Measurements from ENCODE around the gene BABAM1. TPM values are rescaled to one million over a fixed set of nuclear protein-coding genes. Genes with fewer than 3 reads are reported as not detected.
A peak's percentile ranks its signal among the peaks of the same experiment; 100 is the strongest.

Gene BABAM1
- total and polyA plus RNA-seq, 10 of the 15 experiments (the other 5 are each of a cell fraction or from before 2014, with no cell fraction given), result 11.9 to 154 (median 103) TPM

DNA sequence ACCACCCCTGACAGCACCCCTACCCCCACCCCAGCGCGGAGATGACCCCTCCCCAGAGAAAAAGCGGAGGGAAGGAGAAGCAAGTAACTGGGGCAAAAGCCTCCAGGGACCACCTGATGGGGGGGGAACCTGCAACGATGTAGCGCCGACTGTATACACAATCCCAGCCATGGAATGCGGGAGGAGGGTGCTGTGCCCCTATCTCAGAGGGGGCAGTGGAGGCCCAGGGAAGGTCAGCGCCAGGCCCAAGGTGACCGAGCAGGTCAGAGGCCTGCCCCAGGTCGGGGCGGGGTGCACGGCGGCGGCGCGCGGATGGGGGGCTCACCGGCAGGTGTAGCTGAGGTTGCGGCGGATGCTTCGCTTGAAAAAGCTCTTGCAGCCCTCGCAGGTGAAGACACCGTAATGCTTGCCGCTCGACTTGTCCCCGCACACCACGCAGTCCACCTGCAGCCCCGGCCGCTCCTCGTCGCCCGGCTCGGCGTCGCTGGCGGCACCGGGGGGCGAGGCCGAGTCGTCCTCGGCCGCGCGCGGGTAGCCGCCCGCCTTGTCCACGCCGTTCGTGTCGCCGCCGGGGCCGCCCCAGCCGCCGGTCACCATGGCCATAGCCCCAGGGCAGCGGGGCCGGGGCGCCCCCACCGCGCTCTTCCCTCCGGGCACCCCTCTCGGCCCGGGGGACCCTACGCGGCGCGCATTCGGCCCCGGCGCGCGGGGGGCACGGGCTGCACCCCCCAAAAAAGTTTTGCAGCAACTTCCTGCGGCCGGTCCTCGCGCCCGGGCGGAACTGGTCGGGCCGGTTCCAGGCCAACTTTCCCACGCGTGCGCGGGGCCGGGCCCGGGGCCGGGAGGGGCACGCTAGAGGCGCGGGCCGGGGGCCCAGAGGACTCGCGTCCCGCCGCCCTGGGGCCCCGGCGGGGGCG lies 22.4 kb upstream of the BABAM1 start:
- in situ Hi-C loops (cut with MboI) (no loop called here), intact Hi-C loops (cut with micrococcal nuclease; ENCODE audit: unreplicated experiment) (no loop called here)
- DNase-seq (ENCODE audit: low read depth, low spot score) (no peak), ATAC-seq (no peak), FAIRE-seq (no peak)
- Histone ChIP-seq H3K4me2 (ENCODE audit: control insufficient read depth, insufficient read depth) (peak overlapping the region; percentile 77), H3K9me3 (replicated peaks; ENCODE audit: control insufficient read depth, insufficient read depth, low read length) (no peaks in the 10 kb centered on the region), H3K27ac (ENCODE audit: control insufficient read depth, insufficient read depth) (no peak overlapping the region), H3K27me3 (replicated peaks in 1 of 2; ENCODE audit: control insufficient read depth in 2 of 2, insufficient read depth in 2 of 2, low read length in 1 of 2) (no peaks in the 10 kb centered on the region), H4K20me1 (ENCODE audit: control insufficient read depth, insufficient read depth) (no peaks in the 10 kb centered on the region), H3K4me3 (peak overlapping the region; percentile 70), H3K79me2 (ENCODE audit: control insufficient read depth, insufficient read depth, low read length) (peaks cover 7% of the 10 kb centered on the region), H2AFZ (ENCODE audit: control insufficient read depth, low read depth, low read length) (peak overlapping the region; percentile 9; the same call in 1 of the 2 replicates), H3K4me1 (ENCODE audit: control insufficient read depth, insufficient read depth, low read length) (peaks cover 14% of the 10 kb centered on the region), H3K9ac (ENCODE audit: control insufficient read depth, insufficient read depth, low read length) (peak overlapping the region; percentile 24), H3K36me3 (ENCODE audit: control insufficient read depth in 2 of 2, insufficient read depth in 2 of 2, low read length in 1 of 2) (peaks cover 0 to 2% of the 10 kb centered on the region in 2 experiments; a peak in 1 of 4 replicates)
- SMC1A ChIA-PET (ENCODE audit: uncharacterized antibody, unreplicated experiment), result no interaction called here
- RAD21 ChIA-PET (ENCODE audit: unreplicated experiment), result interaction anchor here (1.1 kb wide), 1 partner anchor 16 kb away, joined by 4 read pairs; no protein-coding TSS in a partner anchor
- BruUV-seq (replicated peaks), result no TSS peak
- POLR2A ChIA-PET, result interaction anchor here (0.5 to 1.4 kb wide), 3 partner anchors 10 to 45 kb away, joined by 3 to 4 read pairs (median 3); partner anchors contain the start of gene BABAM1
- CTCF ChIA-PET, result no interaction called here
- WGBS (ENCODE audit: insufficient coverage, insufficient replicate concordance, low lambda C conversion rate, missing lambda C conversion rate), result under 1% methylated on average over 73 of the region's 100 CpGs
- TF ChIP-seq, protein P1, sequence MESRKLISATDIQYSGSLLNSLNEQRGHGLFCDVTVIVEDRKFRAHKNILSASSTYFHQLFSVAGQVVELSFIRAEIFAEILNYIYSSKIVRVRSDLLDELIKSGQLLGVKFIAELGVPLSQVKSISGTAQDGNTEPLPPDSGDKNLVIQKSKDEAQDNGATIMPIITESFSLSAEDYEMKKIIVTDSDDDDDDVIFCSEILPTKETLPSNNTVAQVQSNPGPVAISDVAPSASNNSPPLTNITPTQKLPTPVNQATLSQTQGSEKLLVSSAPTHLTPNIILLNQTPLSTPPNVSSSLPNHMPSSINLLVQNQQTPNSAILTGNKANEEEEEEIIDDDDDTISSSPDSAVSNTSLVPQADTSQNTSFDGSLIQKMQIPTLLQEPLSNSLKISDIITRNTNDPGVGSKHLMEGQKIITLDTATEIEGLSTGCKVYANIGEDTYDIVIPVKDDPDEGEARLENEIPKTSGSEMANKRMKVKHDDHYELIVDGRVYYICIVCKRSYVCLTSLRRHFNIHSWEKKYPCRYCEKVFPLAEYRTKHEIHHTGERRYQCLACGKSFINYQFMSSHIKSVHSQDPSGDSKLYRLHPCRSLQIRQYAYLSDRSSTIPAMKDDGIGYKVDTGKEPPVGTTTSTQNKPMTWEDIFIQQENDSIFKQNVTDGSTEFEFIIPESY (IDR thresholded peaks at IDR 0.05), result no peak
- TF ChIP-seq, protein P2, sequence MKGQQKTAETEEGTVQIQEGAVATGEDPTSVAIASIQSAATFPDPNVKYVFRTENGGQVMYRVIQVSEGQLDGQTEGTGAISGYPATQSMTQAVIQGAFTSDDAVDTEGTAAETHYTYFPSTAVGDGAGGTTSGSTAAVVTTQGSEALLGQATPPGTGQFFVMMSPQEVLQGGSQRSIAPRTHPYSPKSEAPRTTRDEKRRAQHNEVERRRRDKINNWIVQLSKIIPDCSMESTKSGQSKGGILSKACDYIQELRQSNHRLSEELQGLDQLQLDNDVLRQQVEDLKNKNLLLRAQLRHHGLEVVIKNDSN (IDR thresholded peaks at IDR 0.05; ENCODE audit: borderline replicate concordance, extremely low read length, insufficient read depth, low read depth, low read length), result no peak
- TF ChIP-seq TCF12 (IDR thresholded peaks at IDR 0.05; ENCODE audit: low read depth, low read length), result no peak
- TF ChIP-seq HDGF (IDR thresholded peaks at IDR 0.05), result no peak
- TF ChIP-seq NFYA (IDR thresholded peaks at IDR 0.05; ENCODE audit: borderline replicate concordance, low read depth, low read length), result no peak
- TF ChIP-seq MTA2 (IDR thresholded peaks at IDR 0.05; ENCODE audit: low read depth), result no peak
- TF ChIP-seq ZNF384 (IDR thresholded peaks at IDR 0.05; ENCODE audit: borderline replicate concordance, low read depth, low read length), result no peak
- TF ChIP-seq, protein P3, sequence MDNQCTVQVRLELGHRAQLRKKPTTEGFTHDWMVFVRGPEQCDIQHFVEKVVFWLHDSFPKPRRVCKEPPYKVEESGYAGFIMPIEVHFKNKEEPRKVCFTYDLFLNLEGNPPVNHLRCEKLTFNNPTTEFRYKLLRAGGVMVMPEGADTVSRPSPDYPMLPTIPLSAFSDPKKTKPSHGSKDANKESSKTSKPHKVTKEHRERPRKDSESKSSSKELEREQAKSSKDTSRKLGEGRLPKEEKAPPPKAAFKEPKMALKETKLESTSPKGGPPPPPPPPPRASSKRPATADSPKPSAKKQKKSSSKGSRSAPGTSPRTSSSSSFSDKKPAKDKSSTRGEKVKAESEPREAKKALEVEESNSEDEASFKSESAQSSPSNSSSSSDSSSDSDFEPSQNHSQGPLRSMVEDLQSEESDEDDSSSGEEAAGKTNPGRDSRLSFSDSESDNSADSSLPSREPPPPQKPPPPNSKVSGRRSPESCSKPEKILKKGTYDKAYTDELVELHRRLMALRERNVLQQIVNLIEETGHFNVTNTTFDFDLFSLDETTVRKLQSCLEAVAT (IDR thresholded peaks at IDR 0.05), result no peak
- TF ChIP-seq, protein P4, sequence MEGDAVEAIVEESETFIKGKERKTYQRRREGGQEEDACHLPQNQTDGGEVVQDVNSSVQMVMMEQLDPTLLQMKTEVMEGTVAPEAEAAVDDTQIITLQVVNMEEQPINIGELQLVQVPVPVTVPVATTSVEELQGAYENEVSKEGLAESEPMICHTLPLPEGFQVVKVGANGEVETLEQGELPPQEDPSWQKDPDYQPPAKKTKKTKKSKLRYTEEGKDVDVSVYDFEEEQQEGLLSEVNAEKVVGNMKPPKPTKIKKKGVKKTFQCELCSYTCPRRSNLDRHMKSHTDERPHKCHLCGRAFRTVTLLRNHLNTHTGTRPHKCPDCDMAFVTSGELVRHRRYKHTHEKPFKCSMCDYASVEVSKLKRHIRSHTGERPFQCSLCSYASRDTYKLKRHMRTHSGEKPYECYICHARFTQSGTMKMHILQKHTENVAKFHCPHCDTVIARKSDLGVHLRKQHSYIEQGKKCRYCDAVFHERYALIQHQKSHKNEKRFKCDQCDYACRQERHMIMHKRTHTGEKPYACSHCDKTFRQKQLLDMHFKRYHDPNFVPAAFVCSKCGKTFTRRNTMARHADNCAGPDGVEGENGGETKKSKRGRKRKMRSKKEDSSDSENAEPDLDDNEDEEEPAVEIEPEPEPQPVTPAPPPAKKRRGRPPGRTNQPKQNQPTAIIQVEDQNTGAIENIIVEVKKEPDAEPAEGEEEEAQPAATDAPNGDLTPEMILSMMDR (IDR thresholded peaks at IDR 0.05 in 2 of 3, conservative IDR thresholded peaks at IDR 0.05 in 1 of 3; ENCODE audit: control insufficient read depth in 2 of 3, extremely low read depth in 1 of 3, insufficient read depth in 1 of 3, low read depth in 3 of 3, low read length in 3 of 3), result no peak
- no peak for TF ChIP-seq BMI1 (IDR thresholded peaks at IDR 0.05; ENCODE audit: borderline replicate concordance)
- 0 out of 2 replicates have a peak, but pooled peaks have one; percentile 39 for TF ChIP-seq SMARCA5 (IDR thresholded peaks at IDR 0.05)
- no peak for TF ChIP-seq NFXL1 (IDR thresholded peaks at IDR 0.05; ENCODE audit: borderline replicate concordance)
- TF ChIP-seq POLR2AphosphoS2 (IDR thresholded peaks at IDR 0.05; ENCODE audit: low read depth, low read length), result no peak
- TF ChIP-seq GATAD2B (conservative IDR thresholded peaks at IDR 0.05; ENCODE audit: low read depth), result peak; percentile 63; the same call in 1 of the 2 replicates
- TF ChIP-seq RBBP5 (conservative IDR thresholded peaks at IDR 0.05), result no peak
- TF ChIP-seq LARP7 (IDR thresholded peaks at IDR 0.05), result peak; percentile 53; the same call in 1 of the 2 replicates
- no peak for TF ChIP-seq EZH2 (IDR thresholded peaks at IDR 0.05; ENCODE audit: borderline replicate concordance, control insufficient read depth, low read depth, low read length)

Data from GM12878 (cell line).